ENCODE data around the gene MAGEC3.

The MAGEC3 gene

DNA sequence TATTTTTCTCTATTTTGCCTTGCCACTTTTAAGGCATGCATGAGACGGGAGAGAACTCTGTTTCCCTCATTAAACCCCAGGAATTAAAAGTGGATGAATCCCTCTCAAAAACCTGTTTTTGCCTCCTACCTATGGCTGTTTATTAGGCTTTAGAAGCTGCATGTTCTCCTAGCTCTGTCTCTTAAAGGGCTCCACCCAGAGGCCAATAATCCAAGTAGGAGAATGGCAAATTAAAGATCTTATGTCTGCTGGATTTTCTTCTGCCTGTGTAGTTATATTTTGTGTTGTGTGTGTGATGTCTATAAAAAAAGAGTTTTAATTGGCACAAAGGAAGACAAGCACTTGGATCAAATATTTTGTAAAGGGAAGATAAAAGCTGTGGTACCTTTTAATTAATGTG is 98.0 kb downstream of the MAGEC3 start:
- Histone ChIP-seq H4K20me1 (no peaks in the 10 kb centered on the region; the same call in 1 of the 2 replicates), H3K4me1 (no peaks in the 10 kb centered on the region), H3K4me3 (no peak overlapping the region), H3K36me3 (no peaks in the 10 kb centered on the region), H3K9ac (no peak overlapping the region), H3K27ac (no peak overlapping the region), H3K27me3 (peaks cover 91% of the 10 kb centered on the region), H3K4me2 (no peak overlapping the region), H3K9me3 (no peaks in the 10 kb centered on the region)
- TF ChIP-seq Cebpa-rat (IDR thresholded peaks at IDR 0.05): no peak

DNA sequence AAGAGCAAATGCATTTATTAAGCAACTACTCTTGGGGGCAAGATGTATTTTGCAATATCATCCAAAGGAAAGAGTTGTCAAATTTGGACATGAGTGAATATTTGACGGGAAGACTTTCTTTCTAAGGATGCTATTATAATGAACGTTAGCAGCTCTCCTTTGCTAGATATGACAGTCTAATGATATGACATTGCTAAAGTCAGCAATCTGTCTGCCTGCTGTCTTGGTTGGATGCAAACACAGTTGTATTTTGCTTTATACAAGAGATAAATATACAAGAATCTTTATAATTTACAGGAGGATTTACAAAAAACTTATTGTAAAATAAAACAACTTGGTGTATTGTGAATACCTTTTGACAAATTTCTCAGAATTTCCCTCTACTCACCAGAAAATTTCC is 103.1 kb downstream of the MAGEC3 start:
- H4K20me1 ChIP-seq: no peaks in the 10 kb centered on the region; the same call in 1 of the 2 replicates
- H3K4me3 ChIP-seq: no peak overlapping the region
- no peaks in the 10 kb centered on the region for H3K9me3 ChIP-seq
- no peaks in the 10 kb centered on the region for H3K36me3 ChIP-seq
- no peaks in the 10 kb centered on the region for H3K4me1 ChIP-seq
- H3K27ac ChIP-seq: no peak overlapping the region
- H3K9ac ChIP-seq: no peak overlapping the region
- H3K4me2 ChIP-seq: no peak overlapping the region
- TF ChIP-seq Cebpa-rat (IDR thresholded peaks at IDR 0.05): no peak
- peaks cover 74% of the 10 kb centered on the region for H3K27me3 ChIP-seq

DNA sequence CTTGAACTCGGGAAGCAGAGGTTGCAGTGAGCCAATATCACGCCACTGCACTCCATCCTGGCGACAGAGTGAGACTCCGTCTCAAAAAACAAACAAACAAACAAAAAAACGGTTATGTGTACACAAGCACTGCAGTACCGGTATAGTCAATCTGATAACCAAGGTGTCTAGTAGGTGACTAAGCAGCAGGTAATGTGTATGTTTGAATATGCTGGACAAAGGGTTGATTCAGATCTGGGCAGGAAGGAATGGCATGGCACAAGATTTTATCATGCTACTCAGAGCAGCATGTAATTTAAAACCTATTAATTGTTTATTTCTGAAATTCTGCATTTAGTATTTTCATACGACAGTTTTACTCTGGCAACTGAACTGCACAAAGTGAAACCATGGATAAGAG is 107.3 kb downstream of the MAGEC3 start:
- Histone ChIP-seq H3K9ac (no peak overlapping the region), H3K4me2 (no peak overlapping the region), H3K27ac (no peak overlapping the region), H4K20me1 (no peaks in the 10 kb centered on the region; the same call in 1 of the 2 replicates), H3K4me3 (no peak overlapping the region), H3K27me3 (peaks cover 53% of the 10 kb centered on the region), H3K4me1 (no peaks in the 10 kb centered on the region), H3K9me3 (no peaks in the 10 kb centered on the region; the same call in 1 of the 2 replicates), H3K36me3 (no peaks in the 10 kb centered on the region)
- TF ChIP-seq Cebpa-rat (IDR thresholded peaks at IDR 0.05): no peak

DNA sequence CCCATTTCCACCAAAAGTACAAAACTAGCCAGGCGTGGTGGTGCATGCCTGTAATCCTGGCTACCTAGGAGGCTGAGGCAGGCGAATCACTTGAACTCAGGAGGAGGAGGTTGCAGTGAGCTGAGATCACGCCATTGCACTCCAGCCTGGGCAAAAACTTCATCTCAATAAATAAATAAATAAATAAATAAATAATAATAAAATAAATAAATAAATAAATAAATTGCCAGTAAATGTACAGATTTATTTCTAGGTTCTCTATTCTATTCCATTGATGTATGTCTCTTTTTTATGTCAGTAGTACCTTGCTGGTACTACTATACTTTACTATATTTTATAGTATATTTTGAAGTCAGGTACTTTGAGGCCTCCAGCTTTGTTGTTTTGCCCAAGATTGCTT is 109.2 kb downstream of the MAGEC3 start:
- Histone ChIP-seq H4K20me1 (no peaks in the 10 kb centered on the region), H3K4me3 (no peak overlapping the region), H3K27me3 (peaks cover 48% of the 10 kb centered on the region), H3K9me3 (peaks cover 6% of the 10 kb centered on the region), H3K9ac (no peak overlapping the region), H3K4me1 (no peaks in the 10 kb centered on the region), H3K27ac (no peak overlapping the region), H3K36me3 (no peaks in the 10 kb centered on the region), H3K4me2 (no peak overlapping the region)
- no peak for TF ChIP-seq Cebpa-rat (IDR thresholded peaks at IDR 0.05)

Data from BLaER1 (cell line).